Amniotic stem cell (primary cell): ENCODE data around the gene PNPLA1.

Source experiments
- DNase-seq: peaks from one replicate; lab custom pipeline; 2025; lab: John Stamatoyannopoulos, UW

Gene PNPLA1

GRCh38 chr6:36285797-36286196 lies 15.9 kb downstream of the PNPLA1 start:
- DNase-seq = no peak

GRCh38 chr6:36286858-36287257 lies 17.0 kb downstream of the PNPLA1 start:
- no peak for DNase-seq

GRCh38 chr6:36289281-36289878 lies 19.5 kb downstream of the PNPLA1 start:
- no peak for DNase-seq

- no peak for DNase-seq
Measured at GRCh38 chr6:36290668-36291620, 21.1 kb downstream of the PNPLA1 start.

GRCh38 chr6:36292170-36292569 lies 22.3 kb downstream of the PNPLA1 start:
- DNase-seq = no peak

- DNase-seq = no peak
Measured at GRCh38 chr6:36296240-36296639, 26.4 kb downstream of the PNPLA1 start.

- DNase-seq = no peak
Measured at GRCh38 chr6:36297051-36297450, 27.2 kb downstream of the PNPLA1 start.

GRCh38 chr6:36297511-36297910 lies 27.7 kb downstream of the PNPLA1 start:
- DNase-seq = no peak

- DNase-seq = no peak
Measured at GRCh38 chr6:36298027-36298426, 28.2 kb downstream of the PNPLA1 start.

GRCh38 chr6:36301085-36301658 lies 31.3 kb downstream of the PNPLA1 start:
- DNase-seq = no peak

GRCh38 chr6:36301781-36302180 lies 31.9 kb downstream of the PNPLA1 start:
- DNase-seq = no peak

GRCh38 chr6:36302227-36302976 lies 32.5 kb downstream of the PNPLA1 start:
- DNase-seq = peak; percentile 79

- DNase-seq = no peak
Measured at GRCh38 chr6:36305885-36306284, 36.0 kb downstream of the PNPLA1 start.

GRCh38 chr6:36306375-36306774 lies 36.5 kb downstream of the PNPLA1 start:
- no peak for DNase-seq

GRCh38 chr6:36308514-36308913 lies 38.7 kb downstream of the PNPLA1 start:
- no peak for DNase-seq

GRCh38 chr6:36309203-36309602 lies 39.3 kb downstream of the PNPLA1 start:
- no peak for DNase-seq

GRCh38 chr6:36309900-36310299 lies 40.0 kb downstream of the PNPLA1 start:
- no peak for DNase-seq

GRCh38 chr6:36312854-36313648 lies 43.2 kb downstream of the PNPLA1 start:
- DNase-seq = no peak

GRCh38 chr6:36313649-36313936 lies 43.7 kb downstream of the PNPLA1 start:
- DNase-seq = no peak

GRCh38 chr6:36314221-36315014 lies 44.6 kb downstream of the PNPLA1 start:
- DNase-seq = no peak

- no peak for DNase-seq
Measured at GRCh38 chr6:36315921-36316320, 46.1 kb downstream of the PNPLA1 start.
